Measurements from ENCODE around the gene NCAM1. TPM values are rescaled to one million over a fixed set of nuclear protein-coding genes. Genes with fewer than 3 reads are reported as not detected.

Gene NCAM1
- total RNA-seq, 1 donor from 2014 or later: 3.1 TPM

GRCh38 chr11:113016905-113017304 lies 55.7 kb downstream of the NCAM1 start:
- no peak for DNase-seq (ENCODE audit: low read depth)
- TF ChIP-seq CTCF (conservative IDR thresholded peaks at IDR 0.05; ENCODE audit: low read depth, low read length): no peak
- no peak overlapping the region for H3K4me3 ChIP-seq (ENCODE audit: low read depth, low read length)

GRCh38 chr11:113018913-113019312 lies 57.7 kb downstream of the NCAM1 start:
- TF ChIP-seq CTCF (conservative IDR thresholded peaks at IDR 0.05; ENCODE audit: low read depth, low read length): no peak
- DNase-seq (ENCODE audit: low read depth): no peak
- H3K4me3 ChIP-seq (ENCODE audit: low read depth, low read length): no peak overlapping the region

GRCh38 chr11:113019711-113020110 lies 58.5 kb downstream of the NCAM1 start:
- DNase-seq (ENCODE audit: low read depth): no peak
- no peak for TF ChIP-seq CTCF (conservative IDR thresholded peaks at IDR 0.05; ENCODE audit: low read depth, low read length)
- H3K4me3 ChIP-seq (ENCODE audit: low read depth, low read length): no peak overlapping the region

- TF ChIP-seq CTCF (conservative IDR thresholded peaks at IDR 0.05; ENCODE audit: low read depth, low read length): no peak
- no peak for DNase-seq (ENCODE audit: low read depth)
Observed at GRCh38 chr11:113021111-113021510, 59.9 kb downstream of the NCAM1 start.

GRCh38 chr11:113022262-113022661 lies 61.0 kb downstream of the NCAM1 start:
- DNase-seq (ENCODE audit: low read depth): no peak
- TF ChIP-seq CTCF (conservative IDR thresholded peaks at IDR 0.05; ENCODE audit: low read depth, low read length): no peak

More at GRCh38 chr11:113021111-113021510, 59.9 kb downstream of the NCAM1 start:
- H3K4me3 ChIP-seq (ENCODE audit: low read depth, low read length): no peak overlapping the region

GRCh38 chr11:113023228-113023627 lies 62.0 kb downstream of the NCAM1 start:
- no peak overlapping the region for H3K4me3 ChIP-seq (ENCODE audit: low read depth, low read length)
- TF ChIP-seq CTCF (conservative IDR thresholded peaks at IDR 0.05; ENCODE audit: low read depth, low read length): no peak
- DNase-seq (ENCODE audit: low read depth): no peak

More at GRCh38 chr11:113022262-113022661, 61.0 kb downstream of the NCAM1 start:
- H3K4me3 ChIP-seq (ENCODE audit: low read depth, low read length): no peak overlapping the region

GRCh38 chr11:113023986-113024385 lies 62.8 kb downstream of the NCAM1 start:
- no peak for TF ChIP-seq CTCF (conservative IDR thresholded peaks at IDR 0.05; ENCODE audit: low read depth, low read length)
- no peak overlapping the region for H3K4me3 ChIP-seq (ENCODE audit: low read depth, low read length)
- DNase-seq (ENCODE audit: low read depth): no peak
